ENCODE results near the gene ISOC1.

The ISOC1 gene

GRCh38 chr5:129096382-129096991 lies 1.9 kb downstream of the ISOC1 start:
- no peak for DNase-seq

DNA sequence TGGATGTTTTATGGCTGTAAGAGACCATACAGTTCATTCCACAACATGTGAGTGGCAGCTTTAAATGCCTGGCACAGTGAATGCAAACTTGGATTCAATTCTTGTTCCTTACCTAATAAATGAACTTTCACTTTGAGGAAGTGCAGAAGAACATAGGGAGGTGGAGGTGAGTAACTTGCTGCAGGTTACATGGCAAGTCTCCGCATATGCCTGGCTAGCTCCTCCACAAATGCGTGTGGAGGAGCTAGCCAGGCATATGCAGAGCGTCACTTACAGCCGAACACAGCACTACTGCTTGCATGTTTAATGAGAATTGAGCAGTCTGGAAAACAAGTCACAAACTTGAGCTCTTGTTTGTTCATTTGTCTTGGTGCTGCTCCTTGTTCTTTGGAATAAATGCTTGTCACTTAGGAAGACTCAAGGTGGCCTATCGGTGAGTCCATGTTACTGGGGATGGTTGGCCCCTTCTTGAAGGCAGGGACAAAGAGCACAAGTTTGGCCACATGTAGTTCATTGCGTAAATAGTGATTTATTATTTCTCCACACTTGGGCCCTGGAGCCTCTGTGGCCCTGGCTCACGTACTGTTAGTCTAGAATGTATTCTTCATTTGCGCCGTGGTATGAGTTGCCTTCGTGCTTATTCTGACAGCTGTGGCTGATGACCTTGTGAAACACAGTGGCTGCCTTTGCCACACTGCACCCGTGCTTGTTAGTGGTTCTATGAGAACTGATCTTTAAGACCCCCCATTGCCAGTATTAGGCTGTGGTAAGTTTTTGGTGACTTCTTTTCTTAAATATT lies 3.1 kb downstream of the ISOC1 start:
- DNase-seq, result no peak

- no peak for DNase-seq
Observed at GRCh38 chr5:129098488-129099183, 4.1 kb downstream of the ISOC1 start.

- DNase-seq, result no peak
Observed at GRCh38 chr5:129099184-129099569, 4.6 kb downstream of the ISOC1 start.

DNA sequence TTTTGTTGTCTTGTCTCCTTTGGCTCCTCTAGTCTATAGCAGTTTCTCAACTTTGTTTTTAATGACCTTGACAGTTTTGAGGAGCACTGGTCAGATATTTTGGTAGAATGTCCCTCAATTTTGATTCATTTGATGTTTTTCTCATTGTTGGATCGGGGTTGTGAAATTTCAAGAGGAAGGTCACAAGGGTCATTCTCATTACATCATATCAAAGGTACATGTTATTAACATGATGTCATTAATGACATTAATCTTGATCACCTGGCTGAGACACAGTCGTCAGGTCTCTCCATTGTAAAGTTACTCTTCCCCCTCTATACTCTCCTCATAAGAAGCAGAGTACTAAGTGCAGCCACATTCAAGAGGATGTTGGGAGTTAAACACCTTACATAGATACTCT lies 7.2 kb downstream of the ISOC1 start:
- DNase-seq, result no peak

DNA sequence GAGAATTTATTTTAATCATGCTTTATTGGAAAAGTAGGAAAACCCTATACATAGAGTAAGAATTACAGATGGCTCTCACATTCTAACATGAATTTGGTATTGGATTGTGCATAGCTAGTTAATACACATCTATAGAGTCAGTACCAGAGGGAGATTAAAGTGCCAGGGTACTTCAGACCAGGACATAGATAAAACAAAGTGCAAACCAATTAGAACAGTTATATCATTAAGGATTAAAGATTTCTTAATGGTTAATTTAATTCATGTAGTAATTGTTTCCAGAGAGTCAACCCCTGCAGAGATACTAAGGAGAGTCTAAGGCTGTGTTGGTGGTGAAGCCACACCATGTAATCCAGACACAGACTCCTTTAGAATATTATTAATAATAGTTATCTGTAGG lies 8.8 kb downstream of the ISOC1 start:
- DNase-seq, result no peak

DNA sequence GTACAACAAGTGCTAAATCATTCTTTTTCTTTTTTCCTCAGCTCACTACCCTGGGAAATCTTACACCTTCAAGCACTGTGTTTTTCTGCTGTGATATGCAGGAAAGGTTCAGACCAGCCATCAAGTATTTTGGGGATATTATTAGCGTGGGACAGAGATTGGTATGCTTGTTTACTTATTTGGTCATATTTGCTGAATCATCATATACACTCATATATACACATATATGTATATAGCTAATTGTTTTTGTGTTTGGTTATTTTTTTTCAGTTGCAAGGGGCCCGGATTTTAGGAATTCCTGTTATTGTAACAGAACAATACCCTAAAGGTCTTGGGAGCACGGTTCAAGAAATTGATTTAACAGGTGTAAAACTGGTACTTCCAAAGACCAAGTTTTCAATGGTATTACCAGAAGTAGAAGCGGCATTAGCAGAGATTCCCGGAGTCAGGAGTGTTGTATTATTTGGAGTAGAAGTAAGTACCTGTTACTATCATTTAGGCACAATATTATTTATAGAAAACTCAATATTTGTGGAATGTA lies 10.4 kb downstream of the ISOC1 start:
- no peak for DNase-seq

DNA sequence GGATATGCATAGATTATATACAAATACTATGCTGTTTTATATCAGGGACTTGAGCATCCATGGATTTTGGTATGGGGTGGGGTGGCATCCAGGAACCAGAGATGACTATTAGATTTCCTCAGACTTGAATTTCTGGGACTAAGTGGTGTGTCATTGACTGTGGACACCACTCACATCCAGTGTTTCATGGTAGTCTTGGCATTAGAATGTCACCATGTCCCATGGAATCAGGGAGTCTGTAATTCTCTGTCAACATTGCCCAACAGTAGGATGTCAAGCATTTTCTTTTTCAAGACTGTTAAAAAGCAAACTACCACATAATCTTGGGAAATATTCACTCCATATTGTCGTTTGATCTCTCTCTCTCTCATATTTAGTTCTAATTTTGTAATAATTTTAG lies 13.1 kb downstream of the ISOC1 start:
- no peak for DNase-seq

GRCh38 chr5:129110742-129111141 lies 16.2 kb downstream of the ISOC1 start:
- DNase-seq, result no peak

GRCh38 chr5:129111351-129111750 lies 16.8 kb downstream of the ISOC1 start:
- no peak for DNase-seq

DNA sequence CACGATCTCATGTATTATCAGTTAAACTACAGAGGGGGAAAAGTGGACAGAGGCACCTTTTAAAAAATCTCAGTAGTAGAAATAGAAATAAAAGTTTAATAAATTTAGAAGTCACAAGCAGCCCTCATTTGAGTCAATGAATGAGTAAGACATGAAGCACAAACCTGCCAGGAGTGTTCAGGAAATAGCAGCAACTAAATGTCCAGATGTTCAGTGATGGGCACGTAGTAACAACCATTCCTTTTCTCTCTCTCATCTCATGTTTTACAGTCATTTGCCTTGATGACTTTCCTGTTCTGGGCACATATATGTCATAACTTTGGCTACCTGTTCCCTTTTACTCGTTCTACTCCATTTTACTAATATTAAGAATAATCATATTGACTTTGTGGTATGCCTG lies 17.7 kb downstream of the ISOC1 start:
- DNase-seq, result no peak

- DNase-seq, result no peak
Observed at GRCh38 chr5:129113867-129114266, 19.3 kb downstream of the ISOC1 start.

- DNase-seq, result no peak
Observed at GRCh38 chr5:129114539-129115193, 20.1 kb downstream of the ISOC1 start.

DNA sequence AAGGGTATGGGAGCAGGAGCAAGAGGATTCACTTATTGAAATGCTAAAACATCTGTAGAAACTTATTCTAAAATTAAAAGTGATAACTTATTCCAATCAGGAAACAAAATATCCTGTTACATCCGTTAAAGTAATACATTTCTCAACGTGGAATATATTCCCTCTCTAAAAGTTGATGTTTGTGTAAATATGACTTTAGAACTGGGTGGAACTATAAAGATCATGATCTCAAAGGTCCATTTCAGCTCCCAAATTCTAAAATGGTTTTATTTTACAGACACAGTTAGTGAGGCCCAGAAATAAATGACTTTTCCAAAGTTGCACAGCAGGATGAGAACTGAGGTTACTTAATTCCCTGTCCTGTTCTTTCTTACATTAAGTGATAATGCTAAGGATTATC lies 21.1 kb downstream of the ISOC1 start:
- DNase-seq, result no peak

GRCh38 chr5:129116797-129117196 lies 22.2 kb downstream of the ISOC1 start:
- DNase-seq, result no peak

DNA sequence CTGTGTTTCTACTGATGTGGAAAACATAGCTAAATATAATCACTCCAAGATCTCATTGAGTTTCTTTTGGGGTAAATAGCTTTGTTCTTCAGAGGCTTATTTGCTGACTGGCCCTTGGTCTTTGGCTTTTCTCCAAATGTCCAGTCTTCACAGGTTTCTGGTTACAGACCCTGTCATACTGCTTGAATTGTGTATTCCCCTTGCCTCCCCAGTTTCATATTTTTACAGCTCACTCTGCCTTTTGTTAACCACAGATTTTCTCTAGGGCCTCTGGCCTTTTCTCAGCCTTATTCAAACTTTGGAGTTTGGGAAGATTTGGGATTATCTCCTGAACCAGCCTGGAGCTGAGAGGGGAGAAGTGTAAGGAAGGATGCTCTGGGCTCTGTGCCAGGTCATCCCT lies 23.9 kb downstream of the ISOC1 start:
- DNase-seq, result no peak

GRCh38 chr5:129118826-129119225 lies 24.3 kb downstream of the ISOC1 start:
- DNase-seq, result no peak

- no peak for DNase-seq
Observed at GRCh38 chr5:129120158-129120581, 25.6 kb downstream of the ISOC1 start.

DNA sequence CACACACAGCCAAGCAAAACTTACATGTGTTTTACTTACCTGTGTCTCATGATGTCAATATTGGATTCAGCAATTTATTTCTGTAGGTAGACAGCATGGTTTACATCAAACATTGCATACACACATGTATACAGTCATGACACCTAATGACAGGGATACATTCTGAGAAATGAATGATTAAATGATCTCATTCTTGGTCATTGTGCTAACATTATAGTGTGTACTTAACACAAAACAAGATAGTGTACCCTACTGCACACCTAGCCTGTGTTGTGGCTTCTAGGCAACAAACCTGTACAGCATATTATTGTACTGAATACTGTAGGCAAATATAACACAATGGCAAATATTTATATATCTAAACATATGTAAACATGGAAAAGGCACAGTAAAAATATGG lies 28.0 kb downstream of the ISOC1 start:
- no peak for DNase-seq

- no peak for DNase-seq
Observed at GRCh38 chr5:129124608-129125007, 30.1 kb downstream of the ISOC1 start.

DNA sequence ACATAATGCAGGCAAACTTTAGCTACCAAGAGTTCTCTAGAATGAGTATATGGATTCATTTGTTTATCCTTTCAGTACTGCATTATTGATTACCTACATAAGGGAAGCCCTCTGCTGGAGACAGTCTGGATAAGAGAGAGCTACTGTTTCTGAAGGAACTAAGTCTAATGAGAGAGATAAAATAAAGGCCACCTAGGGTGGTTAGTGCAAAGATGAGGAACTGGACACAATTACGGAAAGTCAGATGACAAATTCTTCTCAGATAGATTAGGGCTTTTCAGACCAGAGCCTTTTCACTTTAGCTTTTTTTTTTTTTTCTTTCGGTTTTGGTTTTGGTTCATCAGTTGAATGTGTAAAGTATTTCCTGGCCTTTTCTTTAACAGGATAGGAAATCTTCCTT lies 31.3 kb downstream of the ISOC1 start:
- DNase-seq, result no peak

DNA sequence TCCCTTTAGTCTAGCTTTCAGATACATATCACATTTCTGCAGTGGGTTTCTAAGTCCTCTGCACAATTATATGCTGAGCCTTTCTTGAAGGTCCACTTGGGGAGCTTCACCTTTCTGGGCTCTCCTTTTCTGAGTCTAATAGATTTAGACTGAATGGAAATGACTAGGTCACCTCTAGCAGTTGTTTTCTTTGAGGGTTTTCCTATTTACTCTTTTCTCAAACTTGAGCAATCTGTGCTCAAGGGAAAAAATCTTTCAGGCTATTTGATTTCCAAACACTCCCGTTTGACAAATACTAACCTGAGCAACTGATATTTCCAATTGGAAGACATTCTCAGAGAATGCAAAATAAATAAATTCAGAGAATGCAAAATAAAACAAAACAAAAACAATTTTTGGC lies 39.0 kb downstream of the ISOC1 start:
- no peak for DNase-seq

GRCh38 chr5:129135633-129136032 lies 41.1 kb downstream of the ISOC1 start:
- no peak for DNase-seq
